Central memory CD4-positive, alpha-beta T cell (primary cell): Measurements from ENCODE around the gene USP43.
A peak's percentile ranks its signal among the peaks of the same experiment; 100 is the strongest.

ENCODE experiments used
- DNase-seq: peaks from one replicate; pipeline ENCODE4 v3.0.0; 2022

USP43 gene

GRCh38 chr17:9715503-9716016 lies 70.2 kb downstream of the USP43 start:
- no peak for DNase-seq

- DNase-seq: no peak
Measured at GRCh38 chr17:9725575-9725974, 80.3 kb downstream of the USP43 start.

DNA sequence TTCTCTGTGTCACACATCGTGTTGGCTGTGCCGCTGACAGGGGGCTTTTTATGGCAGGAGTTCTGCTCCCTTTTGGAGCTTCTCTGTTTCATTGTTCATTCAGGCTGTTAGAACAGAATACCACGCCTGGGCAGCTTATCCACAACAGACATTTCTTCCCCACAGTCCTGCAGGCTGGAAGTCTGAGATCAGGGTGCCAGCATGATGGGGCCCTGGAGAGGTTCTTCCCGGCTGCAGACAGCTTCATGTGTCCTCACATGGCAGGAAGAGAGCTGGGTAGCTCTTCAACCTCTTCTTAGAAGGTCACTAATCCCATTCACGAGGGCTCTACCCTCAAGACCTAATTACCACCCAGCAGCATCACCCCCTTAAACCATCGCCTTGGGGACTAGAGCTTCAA lies 81.0 kb downstream of the USP43 start:
- DNase-seq: no peak

DNA sequence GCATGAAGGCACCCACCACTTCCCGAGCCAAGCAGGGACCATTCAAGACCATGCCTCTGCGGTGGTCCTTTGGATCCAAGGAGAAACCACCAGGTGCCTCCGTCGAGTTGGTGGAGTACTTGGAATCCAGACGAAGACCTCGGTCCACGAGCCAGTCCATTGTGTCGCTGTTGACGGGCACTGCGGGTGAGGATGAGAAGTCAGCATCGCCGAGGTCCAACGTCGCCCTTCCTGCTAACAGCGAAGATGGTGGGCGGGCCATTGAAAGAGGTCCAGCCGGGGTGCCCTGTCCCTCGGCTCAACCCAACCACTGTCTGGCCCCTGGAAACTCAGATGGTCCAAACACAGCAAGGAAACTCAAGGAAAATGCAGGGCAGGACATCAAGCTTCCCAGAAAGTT lies 82.7 kb downstream of the USP43 start:
- DNase-seq: no peak

GRCh38 chr17:9728564-9728963 lies 83.2 kb downstream of the USP43 start:
- no peak for DNase-seq

GRCh38 chr17:9729034-9729650 lies 83.8 kb downstream of the USP43 start:
- DNase-seq: peak; percentile 2

GRCh38 chr17:9729735-9730420 lies 84.6 kb downstream of the USP43 start:
- DNase-seq: no peak

- DNase-seq: no peak
Measured at GRCh38 chr17:9750524-9750923, 105.2 kb downstream of the USP43 start.

DNA sequence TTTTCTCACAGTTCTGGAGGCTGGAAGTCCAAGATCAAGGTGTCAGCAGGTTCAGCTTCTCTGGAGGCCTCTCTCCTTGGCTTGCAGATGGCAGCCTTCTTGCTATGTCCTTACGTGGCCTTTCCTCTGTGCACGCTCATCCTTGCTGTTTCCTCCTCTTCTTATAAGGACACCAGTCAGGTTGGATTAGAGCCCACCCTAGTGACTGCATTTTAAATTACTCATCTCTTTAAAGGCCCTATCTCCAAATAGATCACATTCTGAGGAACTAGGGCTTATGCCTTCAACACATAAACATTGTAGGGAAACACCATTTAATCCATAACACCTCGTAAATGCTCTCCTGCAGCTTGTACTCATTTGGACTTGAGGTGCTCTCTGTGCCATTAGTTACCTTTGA lies 109.8 kb downstream of the USP43 start:
- DNase-seq: no peak

DNA sequence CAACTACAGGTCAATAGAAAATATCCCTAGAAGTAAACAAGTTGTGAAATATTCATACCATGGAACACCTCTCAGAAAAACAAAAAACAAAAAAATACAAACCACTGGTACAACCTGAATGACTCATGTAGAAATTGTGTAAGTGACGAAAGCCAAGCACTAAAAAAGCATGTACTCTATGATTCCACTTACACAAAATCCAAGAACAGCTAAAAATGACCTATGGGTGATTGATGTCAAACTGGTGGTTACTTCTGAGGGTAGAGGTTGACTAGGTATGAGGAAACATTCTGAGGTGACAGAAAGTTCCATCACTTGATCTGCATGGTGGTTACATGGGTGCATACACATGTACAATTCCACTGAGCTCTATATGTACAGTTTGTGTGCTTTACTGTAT lies 114.9 kb downstream of the USP43 start:
- no peak for DNase-seq

DNA sequence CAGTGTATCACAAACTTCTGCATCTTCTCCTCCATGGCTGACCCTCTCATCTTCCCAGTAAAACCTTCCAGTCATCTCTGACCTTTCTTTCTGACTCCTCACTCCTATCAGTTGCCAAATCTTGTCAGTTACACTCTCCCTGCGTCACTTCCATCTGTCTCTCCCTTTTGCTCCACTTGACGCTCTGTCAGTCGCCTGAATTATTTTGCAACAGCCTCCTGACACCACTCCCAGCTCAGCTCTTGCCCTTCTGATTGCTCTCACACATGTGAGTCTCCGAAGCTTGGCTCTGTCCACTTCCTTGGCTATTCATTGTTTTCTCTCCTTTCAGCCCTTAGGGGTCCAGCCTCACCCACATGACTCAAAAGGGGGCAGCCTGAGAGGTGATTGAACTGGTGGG lies 118.3 kb downstream of the USP43 start:
- no peak for DNase-seq

DNA sequence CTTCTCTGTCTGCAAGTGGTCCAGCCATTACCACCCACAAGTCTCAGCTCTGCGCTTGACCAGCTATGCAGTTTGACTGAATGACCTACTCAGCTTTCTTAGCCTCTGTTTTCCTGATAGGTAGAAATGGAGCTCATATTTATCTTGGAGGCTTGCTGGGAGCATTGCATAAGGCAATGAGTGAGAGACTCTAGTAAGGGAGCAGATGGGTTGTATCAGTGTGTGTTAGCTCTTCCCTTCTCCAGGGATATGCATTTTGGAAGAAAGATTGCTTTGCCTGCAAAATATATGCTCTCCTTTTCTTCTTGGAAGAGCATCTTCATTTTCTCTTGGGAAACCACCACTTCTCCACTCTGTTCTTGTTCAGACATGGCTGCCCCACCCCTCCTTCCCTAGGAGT lies 120.0 kb downstream of the USP43 start:
- no peak for DNase-seq

GRCh38 chr17:9766970-9767369 lies 121.7 kb downstream of the USP43 start:
- no peak for DNase-seq

GRCh38 chr17:9767432-9767991 lies 122.2 kb downstream of the USP43 start:
- DNase-seq: no peak

DNA sequence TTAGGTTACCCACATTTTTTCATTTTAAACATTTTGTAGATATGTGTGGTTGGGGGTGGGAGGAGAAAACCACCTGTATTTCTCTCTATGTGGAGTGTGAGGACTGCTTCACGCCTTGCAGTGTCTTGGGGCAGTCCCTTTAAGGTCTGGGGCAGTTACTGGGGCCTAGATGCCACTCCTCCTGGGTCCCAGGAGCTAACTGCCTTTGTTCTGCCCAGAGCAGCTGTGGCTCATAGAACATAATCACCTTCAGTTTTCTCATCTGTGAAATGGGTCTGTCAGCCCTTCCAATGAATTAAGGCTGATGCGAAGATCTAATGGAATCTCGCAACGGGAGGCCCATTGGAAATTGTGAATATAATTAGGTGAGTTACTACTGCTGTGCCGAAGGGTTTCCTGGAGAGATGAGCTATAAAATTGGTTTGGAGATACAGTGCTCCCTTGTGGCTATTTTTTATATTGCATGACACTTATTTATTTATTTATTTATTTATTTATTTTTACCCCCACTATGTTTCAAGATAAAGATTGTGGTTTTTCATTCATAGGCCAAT lies 123.1 kb downstream of the USP43 start:
- peak; percentile 5 for DNase-seq

GRCh38 chr17:9769036-9769695 lies 123.8 kb downstream of the USP43 start:
- no peak for DNase-seq

GRCh38 chr17:9771465-9771864 lies 126.1 kb downstream of the USP43 start:
- DNase-seq: no peak

DNA sequence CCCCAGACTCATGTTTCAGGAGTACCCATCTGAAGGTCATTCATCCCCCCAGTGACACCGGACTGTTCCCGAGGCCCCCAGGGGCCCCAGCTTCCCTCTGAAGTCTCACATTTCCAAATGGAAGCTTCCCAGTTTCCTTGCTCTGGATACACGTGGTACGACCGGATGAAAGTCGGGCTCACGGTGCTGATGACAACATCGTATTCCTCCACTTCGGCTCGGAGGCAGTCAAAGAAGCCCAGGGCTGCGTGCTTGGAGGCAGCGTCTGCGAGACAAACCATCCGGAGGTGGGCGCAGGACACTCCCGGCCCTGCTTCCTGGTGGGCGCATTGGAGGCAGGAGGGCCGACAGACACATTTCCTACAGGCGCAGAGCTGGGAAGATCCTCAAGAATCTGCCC lies 127.3 kb downstream of the USP43 start:
- DNase-seq: no peak

DNA sequence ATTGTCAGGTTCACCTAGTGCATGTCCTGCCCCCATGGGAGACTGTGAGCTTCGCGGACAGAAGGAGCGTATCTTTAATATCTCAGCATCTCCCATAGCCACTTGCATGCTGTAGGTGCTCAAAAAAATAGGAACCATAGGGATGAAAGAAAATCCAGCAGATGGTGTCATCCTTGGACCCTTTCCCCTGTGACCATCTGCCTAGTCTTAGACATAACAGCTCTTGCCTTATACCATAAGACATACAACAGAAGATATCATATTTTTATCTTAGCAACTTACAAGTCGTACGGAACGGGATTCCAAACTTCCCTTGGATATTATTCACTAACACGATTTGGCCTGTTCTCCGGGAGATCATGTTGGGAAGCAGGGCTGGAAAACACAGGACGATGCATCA lies 131.6 kb downstream of the USP43 start:
- no peak for DNase-seq
